Thyroid gland (tissue), 4 donors: ENCODE measurements around the gene FNDC11.

Experiments used
- POLR2A ChIP-seq, 2 donors: fragments of 450-650 bp; IDR thresholded peaks; one replicate each; pipeline ENCODE4 v1.6.1; 2017; ENCODE audit warnings: antibody characterized with exemption in 2 of 2, mild to moderate bottlenecking in 2 of 2, moderate library complexity in 1 of 2
- TF ChIP-seq, protein P1 (sequence below), 6 experiments: fragments of 200-600 bp in 3 of 6; fragments of 450-650 bp in 3 of 6; sonication (generic) in 3 of 6; IDR thresholded peaks; one replicate each; pipeline ENCODE4 v1.5.1; 2016 to 2019; ENCODE audit warnings: antibody characterized with exemption in 6 of 6, mild to moderate bottlenecking in 2 of 6, inconsistent platforms in 1 of 6, moderate library complexity in 1 of 6

- TF ChIP-seq, protein P1, sequence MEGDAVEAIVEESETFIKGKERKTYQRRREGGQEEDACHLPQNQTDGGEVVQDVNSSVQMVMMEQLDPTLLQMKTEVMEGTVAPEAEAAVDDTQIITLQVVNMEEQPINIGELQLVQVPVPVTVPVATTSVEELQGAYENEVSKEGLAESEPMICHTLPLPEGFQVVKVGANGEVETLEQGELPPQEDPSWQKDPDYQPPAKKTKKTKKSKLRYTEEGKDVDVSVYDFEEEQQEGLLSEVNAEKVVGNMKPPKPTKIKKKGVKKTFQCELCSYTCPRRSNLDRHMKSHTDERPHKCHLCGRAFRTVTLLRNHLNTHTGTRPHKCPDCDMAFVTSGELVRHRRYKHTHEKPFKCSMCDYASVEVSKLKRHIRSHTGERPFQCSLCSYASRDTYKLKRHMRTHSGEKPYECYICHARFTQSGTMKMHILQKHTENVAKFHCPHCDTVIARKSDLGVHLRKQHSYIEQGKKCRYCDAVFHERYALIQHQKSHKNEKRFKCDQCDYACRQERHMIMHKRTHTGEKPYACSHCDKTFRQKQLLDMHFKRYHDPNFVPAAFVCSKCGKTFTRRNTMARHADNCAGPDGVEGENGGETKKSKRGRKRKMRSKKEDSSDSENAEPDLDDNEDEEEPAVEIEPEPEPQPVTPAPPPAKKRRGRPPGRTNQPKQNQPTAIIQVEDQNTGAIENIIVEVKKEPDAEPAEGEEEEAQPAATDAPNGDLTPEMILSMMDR (IDR thresholded peaks at IDR 0.05): no peak
- no peak for TF ChIP-seq POLR2A (IDR thresholded peaks at IDR 0.05)
These were observed 13.4 kb upstream of the FNDC11 start for GRCh38 chr20:63540417-63541186.
